ENCODE data around the gene PLEKHA5.
"Not testable (repeated sequence)": the region's sequence is repeated elsewhere in the genome, so short reads cannot be mapped to it uniquely, and the experiment has no call there.

- TF ChIP-seq CTCF, POLR2AphosphoS5, POLR2A (IDR thresholded peaks at IDR 0.05): not testable (repeated sequence)
These were observed 221.3 kb downstream of the PLEKHA5 start for GRCh38 chr12:19350850-19351249.
